IMR-90 (cell line): ENCODE measurements around the gene TMEFF1. TPM values are rescaled to one million over a fixed set of nuclear protein-coding genes. Genes with fewer than 3 reads are reported as not detected.

Experiments used
- ATAC-seq: fragments of 200-7000 bp; cut with Tn5 transposase; 2 replicates; pipeline ENCODE4 v1.9.1; 2020; ENCODE audit warnings: low read depth, mild to moderate bottlenecking, moderate library complexity
- BruUV-seq: library from RNA; stranded (reverse); fragments of 400-500 nt; replicated peaks from 2 replicates; lab custom pipeline; 2021; lab: Mats Ljungman, UMichigan
- CTCF ChIA-PET: fragments of 300-600 bp; formaldehyde crosslinking; extraction: SDS; loops from one replicate; lab custom pipeline; 2021; ENCODE audit warnings: antibody characterized with exemption; lab: Yijun Ruan, JAX
- POLR2A ChIA-PET: fragments of 300-600 bp; sonication (Branson Sonifier 250); formaldehyde crosslinking; loops from one replicate; lab custom pipeline; 2022; ENCODE audit warnings: antibody characterized with exemption; ENCODE audit not compliant: unreplicated experiment; lab: Charles Lee
- DNase-seq: peaks from one replicate; pipeline ENCODE4 v3.0.0; 2013
- H2AFZ ChIP-seq: replicated peaks from 2 replicates; pipeline ENCODE3; 2013; ENCODE audit warnings: low read length, mild to moderate bottlenecking; ENCODE audit not compliant: poor library complexity
- H2AK5ac ChIP-seq: 2 replicates; pipeline ENCODE4 v1.6.1; 2013; ENCODE audit warnings: low read depth, low read length, inconsistent platforms
- H2AK9ac ChIP-seq: replicated peaks from 2 replicates; pipeline ENCODE3; 2013; ENCODE audit warnings: mild to moderate bottlenecking, low read depth, low read length, moderate library complexity; ENCODE audit not compliant: poor library complexity
- H2BK120ac ChIP-seq: 2 replicates; pipeline ENCODE4 v1.6.1; 2013; ENCODE audit warnings: low read depth, low read length, inconsistent platforms
- H2BK15ac ChIP-seq: 3 replicates; pipeline ENCODE4 v1.6.1; 2013; ENCODE audit warnings: low read depth, low read length, inconsistent platforms
- H2BK20ac ChIP-seq: 2 replicates; pipeline ENCODE4 v1.6.1; 2013; ENCODE audit warnings: low read depth, mild to moderate bottlenecking, inconsistent platforms, low read length, moderate library complexity
- H2BK5ac ChIP-seq: 2 replicates; pipeline ENCODE4 v1.6.1; 2013; ENCODE audit warnings: mild to moderate bottlenecking, low read depth, low read length, inconsistent platforms; ENCODE audit not compliant: poor library complexity, severe bottlenecking
- H3K14ac ChIP-seq: replicated peaks from 2 replicates; pipeline ENCODE4 v1.6.1; 2013; ENCODE audit warnings: low read depth, low read length, inconsistent platforms
- H3K18ac ChIP-seq: 2 replicates; pipeline ENCODE4 v1.6.1; 2013; ENCODE audit warnings: low read depth, low read length, control low read depth
- H3K23ac ChIP-seq: 2 replicates; pipeline ENCODE4 v1.6.1; 2013; ENCODE audit warnings: low read depth, low read length, inconsistent platforms
- H3K27ac ChIP-seq: 2 replicates; pipeline ENCODE4 v1.5.1; 2013; ENCODE audit warnings: mild to moderate bottlenecking, control low read depth, low read length; ENCODE audit not compliant: insufficient read depth
- H3K27me3 ChIP-seq: 2 replicates; pipeline ENCODE4 v1.6.1; 2013; ENCODE audit warnings: low read length; ENCODE audit not compliant: control insufficient read depth, insufficient read depth
- H3K36me3 ChIP-seq: 2 replicates; pipeline ENCODE4 v1.6.1; 2013; ENCODE audit warnings: low read length, mixed read lengths; ENCODE audit not compliant: control insufficient read depth, insufficient read depth
- H3K4ac ChIP-seq: 2 replicates; pipeline ENCODE4 v1.6.1; 2013; ENCODE audit warnings: low read depth, low read length, inconsistent platforms
- H3K4me1 ChIP-seq: 2 replicates; pipeline ENCODE4 v1.6.1; 2013; ENCODE audit warnings: low read length, mixed read lengths; ENCODE audit not compliant: control insufficient read depth, insufficient read depth
- H3K4me2 ChIP-seq: 2 replicates; pipeline ENCODE4 v1.6.1; 2013; ENCODE audit warnings: low read depth, mild to moderate bottlenecking, control low read depth, low read length, moderate library complexity
- H3K4me3 ChIP-seq: 2 replicates; pipeline ENCODE4 v1.5.1; 2013; ENCODE audit warnings: low read depth, mild to moderate bottlenecking, control low read depth, low read length, moderate library complexity; ENCODE audit not compliant: insufficient read depth
- H3K56ac ChIP-seq: 2 replicates; pipeline ENCODE4 v1.6.1; 2013; ENCODE audit warnings: low read length, inconsistent platforms; ENCODE audit not compliant: insufficient read depth; ENCODE audit errors: extremely low read depth
- H3K79me1 ChIP-seq, 2 experiments: 2 replicates each; pipeline ENCODE4 v1.6.1; 2013; ENCODE audit warnings: low read length in 2 of 2, inconsistent platforms in 1 of 2, low read depth in 1 of 2
- H3K9ac ChIP-seq: 2 replicates; pipeline ENCODE4 v1.6.1; 2013; ENCODE audit warnings: low read depth, low read length, control low read depth
- H3K9me1 ChIP-seq: 2 replicates; pipeline ENCODE4 v1.6.1; 2013; ENCODE audit warnings: low read length, inconsistent platforms; ENCODE audit not compliant: insufficient read depth
- H3K9me3 ChIP-seq: 2 replicates; pipeline ENCODE4 v1.6.1; 2013; ENCODE audit warnings: low read length; ENCODE audit not compliant: control insufficient read depth, insufficient read depth
- H4K20me1 ChIP-seq: 2 replicates; pipeline ENCODE4 v1.6.1; 2013; ENCODE audit warnings: low read length, inconsistent platforms; ENCODE audit not compliant: insufficient read depth
- H4K5ac ChIP-seq: 2 replicates; pipeline ENCODE4 v1.6.1; 2013; ENCODE audit warnings: mild to moderate bottlenecking, low read depth, low read length, control low read depth
- H4K8ac ChIP-seq, 2 experiments: 2 replicates each; pipeline ENCODE4 v1.6.1; 2013; ENCODE audit warnings: low read depth in 2 of 2, low read length in 2 of 2, control low read depth in 1 of 2, inconsistent platforms in 1 of 2
- H4K91ac ChIP-seq: 2 replicates; pipeline ENCODE4 v1.6.1; 2013; ENCODE audit warnings: low read depth, low read length, inconsistent platforms; ENCODE audit not compliant: insufficient read depth
- BHLHE40 ChIP-seq: fragments of 150-350 bp; IDR thresholded peaks from 2 replicates; pipeline ENCODE4 v1.6.1; 2016; ENCODE audit warnings: mild to moderate bottlenecking, low read depth, low read length
- CEBPB ChIP-seq: IDR thresholded peaks from 2 replicates; pipeline ENCODE4 v1.6.1; 2012; ENCODE audit warnings: low read depth, low read length, improper control_type of control experiment
- CHD1 ChIP-seq: IDR thresholded peaks from 2 replicates; pipeline ENCODE4 v1.6.1; 2012; ENCODE audit warnings: low read depth, low read length, improper control_type of control experiment
- FOS ChIP-seq: fragments of 150-350 bp; IDR thresholded peaks from 2 replicates; pipeline ENCODE4 v1.6.1; 2016; ENCODE audit warnings: low read depth, low read length
- MAFK ChIP-seq: IDR thresholded peaks from 2 replicates; pipeline ENCODE4 v1.6.1; 2012; ENCODE audit warnings: low read depth, low read length, improper control_type of control experiment
- MAZ ChIP-seq: IDR thresholded peaks from 2 replicates; pipeline ENCODE4 v1.6.1; 2012; ENCODE audit warnings: low read depth, mild to moderate bottlenecking, low read length, improper control_type of control experiment, moderate library complexity, borderline replicate concordance
- MXI1 ChIP-seq: IDR thresholded peaks from 2 replicates; pipeline ENCODE4 v1.6.1; 2012; ENCODE audit warnings: low read depth, mild to moderate bottlenecking, low read length, moderate library complexity, borderline replicate concordance
- NFE2L2 ChIP-seq: fragments of 150-350 bp; IDR thresholded peaks from 2 replicates; pipeline ENCODE4 v1.6.1; 2016; ENCODE audit warnings: low read depth, mild to moderate bottlenecking, low read length
- SMC3 ChIP-seq: fragments of 150-350 bp; IDR thresholded peaks from 2 replicates; pipeline ENCODE4 v1.6.1; 2016; ENCODE audit warnings: low read depth, mild to moderate bottlenecking, antibody characterized with exemption, low read length, moderate library complexity
- WGBS, 2 experiments: methylation state at CpG; one replicate each; pipeline versions ENCODE4 v1.1.5 to v1.1.7; 2013; ENCODE audit warnings: missing lambda C conversion rate in 2 of 2; ENCODE audit not compliant: insufficient read length in 1 of 2; ENCODE audit errors: extremely low coverage in 2 of 2; 5-methylcytosine and 5-hydroxymethylcytosine counted together
- dilution Hi-C: fragments of 300-500 bp; cut with HindIII; formaldehyde crosslinking; loops from one replicate; pipeline ENCODE4 v1.14.3; 2018; ENCODE audit warnings: low sequenced_read_pairs; ENCODE audit not compliant: unreplicated experiment
- in situ Hi-C: fragments of 300-500 bp; cut with MboI; formaldehyde crosslinking; loops from 3 replicates; pipeline ENCODE4 v1.14.3; 2019; ENCODE audit warnings: low sequenced_read_pairs, inconsistent platforms, mixed read lengths
- intact Hi-C: fragments of 100-400 bp; cut with micrococcal nuclease; formaldehyde crosslinking; loops from 2 replicates; pipeline ENCODE4 v1.10.0; 2022
- polyA plus RNA-seq, 3 experiments: library from polyadenylated mRNA; depleted of rRNA; stranded (reverse); fragments of >200 nt; gene quantifications; 2 replicates each; pipeline ENCODE4 v1.2.3, GENCODE V29; 2012; ENCODE audit warnings: low replicate concordance in 1 of 3
- total RNA-seq: library from RNA; depleted of rRNA; stranded (reverse); fragments of >200 nt; gene quantifications from 2 replicates; pipeline ENCODE4 v1.2.3, GENCODE V29; 2012

Gene TMEFF1
- total and polyA plus RNA-seq, 2 of the 4 experiments (the other 2 are of a cell fraction), result 0.62 to 0.90 TPM

- no CpG with 5 or more reads among the region's 2 CpGs for WGBS, 2 experiments
- H4K5ac ChIP-seq, result no peak overlapping the region
- no peak overlapping the region for H3K9ac ChIP-seq
- peaks cover 13% of the 10 kb centered on the region for H3K4me1 ChIP-seq
- H3K79me1 ChIP-seq, result peaks cover 4 to 7% of the 10 kb centered on the region in 2 experiments; a peak in 2 of 4 replicates
- H2BK120ac ChIP-seq, result peak overlapping the region; percentile 48
- H3K9me3 ChIP-seq, result no peaks in the 10 kb centered on the region
- ATAC-seq, result peak; percentile 70
- peak overlapping the region; percentile 5; the same call in 1 of the 2 replicates for H3K18ac ChIP-seq
- H2AK9ac ChIP-seq, result no peak overlapping the region
- dilution Hi-C loops (no loop called here), in situ Hi-C loops (loop anchor here (25.0 kb wide), 2 partner anchors 539 to 1389 kb away; no protein-coding TSS in a partner anchor), intact Hi-C loops (no loop called here)
- CTCF ChIA-PET, result no interaction called here
- H4K20me1 ChIP-seq, result no peaks in the 10 kb centered on the region
- H3K23ac ChIP-seq, result no peak overlapping the region
- H3K9me1 ChIP-seq, result peaks cover 9% of the 10 kb centered on the region; the same call in 1 of the 2 replicates
- no peaks in the 10 kb centered on the region for H3K27me3 ChIP-seq
- H3K14ac ChIP-seq, result 0 out of 2 replicates have a peak overlapping the region, but pooled peaks have one; percentile 11
- no peak overlapping the region for H3K4me3 ChIP-seq
- TF ChIP-seq NFE2L2 (no peak), MAFK (no peak), MAZ (no peak), MXI1 (no peak), BHLHE40 (0 out of 2 replicates have a peak, but pooled peaks have one; percentile 26), SMC3 (no peak), CHD1 (no peak), CEBPB (peak; percentile 47; the same call in 1 of the 2 replicates), FOS (no peak)
- H3K4ac ChIP-seq, result peak overlapping the region; percentile 35; the same call in 1 of the 2 replicates
- peak; percentile 73 for DNase-seq
- no peak overlapping the region for H2AFZ ChIP-seq
- H2BK15ac ChIP-seq, result peak overlapping the region; percentile 39; the same call in 1 of the 3 replicates
- H2BK5ac ChIP-seq, result peak overlapping the region; percentile 73
- H3K36me3 ChIP-seq, result no peaks in the 10 kb centered on the region
- H3K4me2 ChIP-seq, result peak overlapping the region; percentile 26; the same call in 1 of the 2 replicates
- no peak overlapping the region for H2AK5ac ChIP-seq
- no peak overlapping the region for H4K91ac ChIP-seq
- H3K27ac ChIP-seq, result no peak overlapping the region
- peak overlapping the region; percentile 66 for H2BK20ac ChIP-seq
- no peak overlapping the region; a peak in 1 of 4 replicates for H4K8ac ChIP-seq
- POLR2A ChIA-PET, result no interaction called here
- no TSS peak for BruUV-seq
- no peak overlapping the region for H3K56ac ChIP-seq
These were observed 102.9 kb downstream of the TMEFF1 start for GRCh38 chr9:100575765-100576386.
